VCaP (cell line): Measurements from ENCODE around the gene ASTL.

Experiments used
- H3K27ac ChIP-seq: fragments of 450-650 bp; 2 replicates; pipeline ENCODE4 v1.5.1; 2017
- TF ChIP-seq, protein P1 (sequence below): fragments of 450-650 bp; conservative IDR thresholded peaks from 2 replicates; pipeline ENCODE4 v1.5.1; 2017; ENCODE audit warnings: mild to moderate bottlenecking, moderate library complexity

Gene ASTL

DNA sequence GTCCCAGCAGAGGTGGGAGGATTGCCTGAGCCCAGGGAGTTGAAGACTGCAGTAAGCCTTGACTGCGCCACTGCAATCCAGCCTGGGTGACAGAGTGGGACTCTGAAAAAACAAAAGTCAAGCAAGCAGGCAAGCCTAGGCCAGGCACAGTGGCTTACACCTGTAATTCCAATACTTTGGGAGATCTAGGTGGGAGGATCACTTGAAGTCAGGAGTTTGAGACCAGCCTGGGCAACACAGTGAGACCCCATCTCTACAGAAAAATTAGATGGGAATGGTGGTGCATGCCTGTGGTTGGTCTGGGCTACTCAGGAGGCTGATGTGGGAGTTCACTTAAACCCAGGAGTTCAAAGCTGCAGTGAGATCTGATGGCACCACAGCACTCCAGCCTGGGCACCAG, 41.7 kb upstream of the ASTL start:
- H3K27ac ChIP-seq = no peak overlapping the region
- TF ChIP-seq, protein P1, sequence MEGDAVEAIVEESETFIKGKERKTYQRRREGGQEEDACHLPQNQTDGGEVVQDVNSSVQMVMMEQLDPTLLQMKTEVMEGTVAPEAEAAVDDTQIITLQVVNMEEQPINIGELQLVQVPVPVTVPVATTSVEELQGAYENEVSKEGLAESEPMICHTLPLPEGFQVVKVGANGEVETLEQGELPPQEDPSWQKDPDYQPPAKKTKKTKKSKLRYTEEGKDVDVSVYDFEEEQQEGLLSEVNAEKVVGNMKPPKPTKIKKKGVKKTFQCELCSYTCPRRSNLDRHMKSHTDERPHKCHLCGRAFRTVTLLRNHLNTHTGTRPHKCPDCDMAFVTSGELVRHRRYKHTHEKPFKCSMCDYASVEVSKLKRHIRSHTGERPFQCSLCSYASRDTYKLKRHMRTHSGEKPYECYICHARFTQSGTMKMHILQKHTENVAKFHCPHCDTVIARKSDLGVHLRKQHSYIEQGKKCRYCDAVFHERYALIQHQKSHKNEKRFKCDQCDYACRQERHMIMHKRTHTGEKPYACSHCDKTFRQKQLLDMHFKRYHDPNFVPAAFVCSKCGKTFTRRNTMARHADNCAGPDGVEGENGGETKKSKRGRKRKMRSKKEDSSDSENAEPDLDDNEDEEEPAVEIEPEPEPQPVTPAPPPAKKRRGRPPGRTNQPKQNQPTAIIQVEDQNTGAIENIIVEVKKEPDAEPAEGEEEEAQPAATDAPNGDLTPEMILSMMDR = no peak

DNA sequence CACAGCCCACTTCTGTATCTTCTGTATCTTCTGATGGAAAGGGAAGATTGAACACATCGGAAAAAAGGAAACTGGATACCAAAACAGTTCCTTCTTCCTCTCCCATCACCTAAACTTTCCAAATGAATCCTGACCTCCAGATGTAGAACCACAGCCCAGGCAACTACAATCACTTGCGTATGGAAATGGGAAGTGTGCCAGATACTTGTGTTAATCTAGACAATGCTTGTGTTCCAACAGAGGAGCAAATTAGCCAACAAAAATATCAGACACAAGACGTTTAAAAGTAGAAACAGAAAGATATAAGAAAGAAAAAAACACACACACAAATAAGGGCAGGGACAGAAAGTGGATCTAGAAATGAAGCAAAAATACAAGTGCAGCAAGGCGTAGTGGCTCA, 38.4 kb upstream of the ASTL start:
- TF ChIP-seq, protein P1 = no peak
- no peak overlapping the region for H3K27ac ChIP-seq

DNA sequence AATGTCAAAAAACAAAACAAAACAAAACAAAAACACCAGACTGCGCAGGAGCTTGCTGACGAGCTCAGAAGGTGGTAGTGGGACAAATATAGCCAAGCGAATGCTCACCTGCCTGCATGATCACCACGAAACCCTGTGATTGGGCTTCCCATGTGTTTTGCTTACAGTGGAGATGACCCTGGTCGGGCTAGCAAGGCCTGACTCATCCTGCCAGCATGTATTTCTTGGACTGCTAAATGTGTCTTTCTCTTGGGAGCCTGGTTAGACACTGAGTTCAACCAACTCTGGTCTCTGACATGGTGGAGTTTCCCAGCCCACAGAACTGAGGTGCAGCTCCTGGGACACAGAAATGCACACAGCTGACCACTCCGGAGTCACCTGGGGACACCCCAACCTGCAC, 37.6 kb upstream of the ASTL start:
- TF ChIP-seq, protein P1 = no peak

DNA sequence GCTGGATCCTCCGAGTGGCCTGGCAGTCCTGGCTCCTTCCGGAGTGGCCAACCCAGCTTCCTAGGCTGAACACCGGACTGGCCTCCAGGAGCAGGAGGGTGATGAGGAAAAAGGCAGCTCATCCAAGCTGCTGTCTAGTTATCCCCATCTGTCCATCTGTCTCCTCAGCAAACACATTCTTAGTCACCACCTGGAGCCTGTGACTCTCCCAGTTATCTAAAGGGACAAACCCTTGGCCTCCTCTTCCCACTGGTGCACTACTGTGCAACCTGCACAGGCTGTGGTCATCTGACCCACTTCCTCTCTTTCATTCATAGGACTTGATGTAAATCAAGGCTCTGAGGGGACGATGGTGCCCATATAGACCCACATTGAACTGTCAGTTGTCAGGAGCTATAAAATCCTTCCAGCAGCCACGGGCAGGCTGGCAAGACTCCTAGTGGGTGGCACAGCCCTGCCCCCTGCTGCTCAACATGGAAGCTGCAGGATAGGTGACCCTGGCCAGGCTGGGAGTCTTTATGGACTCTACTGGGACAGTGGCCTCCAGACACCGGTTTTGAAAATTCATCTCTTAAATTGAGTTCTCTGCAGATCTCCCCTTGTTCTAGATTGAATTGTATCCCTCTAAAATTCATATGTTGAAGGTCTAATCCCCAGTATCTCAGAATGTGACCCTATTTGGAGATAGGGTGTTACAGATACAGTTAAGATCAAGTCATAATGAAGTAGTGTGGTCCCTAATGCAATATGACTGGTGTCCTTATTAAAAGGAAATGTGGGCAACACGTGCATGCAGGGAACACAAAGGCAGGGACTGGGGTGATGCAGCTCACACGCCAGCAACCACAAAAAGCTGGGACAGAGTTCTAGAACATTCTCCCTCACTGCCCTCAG, 36.2 kb upstream of the ASTL start:
- TF ChIP-seq, protein P1 = peak; percentile 96
- H3K27ac ChIP-seq = peak overlapping the region; percentile 25; the same call in 1 of the 2 replicates

More for the DNA sequence above, 37.6 kb upstream of the ASTL start:
- no peak overlapping the region for H3K27ac ChIP-seq

DNA sequence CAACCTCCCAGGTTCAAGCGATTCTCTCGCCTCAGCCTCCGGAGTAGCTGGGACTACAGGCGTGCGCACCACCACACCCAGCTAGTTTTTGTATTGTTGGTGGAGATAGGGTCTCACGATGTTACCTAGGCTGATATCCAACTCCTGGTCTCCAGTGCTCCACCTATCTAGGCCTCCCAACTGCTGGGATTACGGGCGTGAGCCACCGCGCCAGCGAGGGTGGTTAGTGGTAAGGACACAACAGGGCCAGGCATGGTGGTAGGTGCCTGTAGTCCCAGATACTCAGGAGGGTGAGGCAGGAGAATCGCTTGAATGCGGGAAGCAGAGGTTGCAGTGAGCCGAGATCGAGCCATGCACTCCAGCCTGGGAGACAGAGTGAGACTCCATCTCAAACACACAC, 33.5 kb upstream of the ASTL start:
- TF ChIP-seq, protein P1 = no peak
- H3K27ac ChIP-seq = no peak overlapping the region

DNA sequence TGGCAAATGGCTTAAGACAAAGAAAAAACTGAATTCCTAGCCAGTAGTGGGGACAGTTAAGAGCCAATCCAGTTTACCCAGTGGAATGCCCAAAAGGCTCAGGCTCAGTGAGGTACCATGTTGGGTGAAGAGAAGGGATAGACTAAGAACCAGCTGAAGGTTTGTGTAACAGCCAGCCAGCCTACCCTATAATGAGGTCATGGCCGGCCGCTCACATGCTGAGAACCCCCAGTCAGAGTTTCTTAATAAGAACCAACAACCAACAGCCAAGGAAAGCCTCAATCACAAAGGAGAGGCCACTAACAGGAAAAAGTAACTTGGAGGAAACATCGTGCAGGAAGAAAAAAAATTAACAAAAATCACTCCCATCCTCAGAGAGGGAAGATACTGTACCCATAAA, 32.3 kb upstream of the ASTL start:
- TF ChIP-seq, protein P1 = no peak
- H3K27ac ChIP-seq = no peak overlapping the region

DNA sequence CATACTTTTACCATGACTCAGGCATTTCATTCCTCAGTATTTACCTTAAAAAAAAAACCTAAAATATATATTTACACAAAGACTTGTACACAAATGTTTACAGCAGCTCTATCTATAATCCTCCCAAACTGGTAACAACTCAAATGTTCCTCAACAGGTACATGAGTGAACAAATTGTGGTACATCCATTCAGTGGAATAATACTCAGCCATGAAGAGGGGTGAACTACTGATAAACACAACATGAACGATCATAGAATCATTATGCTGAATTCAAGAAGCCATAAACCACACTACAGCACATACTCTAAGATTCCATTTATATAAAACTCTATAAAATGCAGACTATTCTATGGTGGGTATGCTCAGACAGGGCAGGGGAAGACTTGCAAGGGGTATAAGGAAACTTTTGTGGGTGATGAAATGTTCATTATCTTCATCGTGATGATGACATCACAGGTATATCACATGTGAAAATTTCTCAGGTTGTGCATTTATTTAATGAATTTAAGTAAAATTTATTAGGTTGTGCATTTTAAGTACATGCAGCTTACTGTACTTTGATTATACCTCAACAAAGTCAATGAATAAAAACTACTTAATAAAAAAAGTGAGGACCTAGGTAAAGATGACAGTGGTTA, 31.7 kb upstream of the ASTL start:
- TF ChIP-seq, protein P1 = no peak

More for the DNA sequence above, 31.7 kb upstream of the ASTL start:
- H3K27ac ChIP-seq = no peak overlapping the region
